ENCODE data around the gene ACSL6.

The ACSL6 gene

GRCh38 chr5:132001647-132002561 is 9.6 kb downstream of the ACSL6 start:
- no peak overlapping the region for H3K27ac ChIP-seq (ENCODE audit: low read length)
- H3K27me3 ChIP-seq (ENCODE audit: insufficient read depth, low read length): peaks cover 5% of the 10 kb centered on the region
- no peaks in the 10 kb centered on the region for H3K9me3 ChIP-seq (ENCODE audit: insufficient read depth, low read depth, low read length)
- H3K4me1 ChIP-seq (ENCODE audit: insufficient read depth, low read length): peaks cover 23% of the 10 kb centered on the region
- no peaks in the 10 kb centered on the region for H3K36me3 ChIP-seq (ENCODE audit: insufficient read depth, low read depth, low read length)
- H3K9ac ChIP-seq (ENCODE audit: low read depth, low read length): no peak overlapping the region
- H3K4me3 ChIP-seq (ENCODE audit: low read length): no peak overlapping the region

GRCh38 chr5:132000677-132001453 is 10.6 kb downstream of the ACSL6 start:
- Histone ChIP-seq H3K9me3 (ENCODE audit: insufficient read depth, low read depth, low read length) (no peaks in the 10 kb centered on the region), H3K36me3 (ENCODE audit: insufficient read depth, low read depth, low read length) (no peaks in the 10 kb centered on the region), H3K27ac (ENCODE audit: low read length) (no peak overlapping the region), H3K4me3 (ENCODE audit: low read length) (no peak overlapping the region), H3K27me3 (ENCODE audit: insufficient read depth, low read length) (peaks cover 5% of the 10 kb centered on the region), H3K9ac (ENCODE audit: low read depth, low read length) (no peak overlapping the region), H3K4me1 (ENCODE audit: insufficient read depth, low read length) (peaks cover 23% of the 10 kb centered on the region)

- H3K27ac ChIP-seq (ENCODE audit: low read length): no peak overlapping the region
- H3K4me1 ChIP-seq (ENCODE audit: insufficient read depth, low read length): peaks cover 23% of the 10 kb centered on the region
- no peak overlapping the region for H3K9ac ChIP-seq (ENCODE audit: low read depth, low read length)
Observed at GRCh38 chr5:132000241-132000490, 11.3 kb downstream of the ACSL6 start.

GRCh38 chr5:131999441-132000240 is 11.8 kb downstream of the ACSL6 start:
- Histone ChIP-seq H3K27ac (ENCODE audit: low read length) (no peak overlapping the region), H3K9me3 (ENCODE audit: insufficient read depth, low read depth, low read length) (no peaks in the 10 kb centered on the region), H3K4me3 (ENCODE audit: low read length) (no peak overlapping the region), H3K27me3 (ENCODE audit: insufficient read depth, low read length) (peaks cover 5% of the 10 kb centered on the region), H3K4me1 (ENCODE audit: insufficient read depth, low read length) (peaks cover 23% of the 10 kb centered on the region), H3K36me3 (ENCODE audit: insufficient read depth, low read depth, low read length) (no peaks in the 10 kb centered on the region), H3K9ac (ENCODE audit: low read depth, low read length) (no peak overlapping the region)

More at GRCh38 chr5:132000241-132000490, 11.3 kb downstream of the ACSL6 start:
- Histone ChIP-seq H3K9me3 (ENCODE audit: insufficient read depth, low read depth, low read length) (no peaks in the 10 kb centered on the region), H3K27me3 (ENCODE audit: insufficient read depth, low read length) (peaks cover 5% of the 10 kb centered on the region), H3K4me3 (ENCODE audit: low read length) (no peak overlapping the region), H3K36me3 (ENCODE audit: insufficient read depth, low read depth, low read length) (no peaks in the 10 kb centered on the region)

GRCh38 chr5:131999041-131999440 is 12.4 kb downstream of the ACSL6 start:
- no peak overlapping the region for H3K4me3 ChIP-seq (ENCODE audit: low read length)
- H3K9ac ChIP-seq (ENCODE audit: low read depth, low read length): no peak overlapping the region
- no peaks in the 10 kb centered on the region for H3K36me3 ChIP-seq (ENCODE audit: insufficient read depth, low read depth, low read length)
- no peak overlapping the region for H3K27ac ChIP-seq (ENCODE audit: low read length)
- peaks cover 23% of the 10 kb centered on the region for H3K4me1 ChIP-seq (ENCODE audit: insufficient read depth, low read length)
- H3K27me3 ChIP-seq (ENCODE audit: insufficient read depth, low read length): peaks cover 5% of the 10 kb centered on the region
- H3K9me3 ChIP-seq (ENCODE audit: insufficient read depth, low read depth, low read length): no peaks in the 10 kb centered on the region

- Histone ChIP-seq H3K9ac (ENCODE audit: low read depth, low read length) (no peak overlapping the region), H3K27ac (ENCODE audit: low read length) (no peak overlapping the region), H3K4me1 (ENCODE audit: insufficient read depth, low read length) (peaks cover 20% of the 10 kb centered on the region), H3K9me3 (ENCODE audit: insufficient read depth, low read depth, low read length) (no peaks in the 10 kb centered on the region), H3K27me3 (ENCODE audit: insufficient read depth, low read length) (peaks cover 5% of the 10 kb centered on the region), H3K36me3 (ENCODE audit: insufficient read depth, low read depth, low read length) (no peaks in the 10 kb centered on the region), H3K4me3 (ENCODE audit: low read length) (no peak overlapping the region)
Observed at GRCh38 chr5:131998431-131999040, 12.9 kb downstream of the ACSL6 start.

GRCh38 chr5:131997727-131998117 is 13.7 kb downstream of the ACSL6 start:
- H3K36me3 ChIP-seq (ENCODE audit: insufficient read depth, low read depth, low read length): no peaks in the 10 kb centered on the region
- no peak overlapping the region for H3K9ac ChIP-seq (ENCODE audit: low read depth, low read length)
- no peaks in the 10 kb centered on the region for H3K9me3 ChIP-seq (ENCODE audit: insufficient read depth, low read depth, low read length)
- peaks cover 15% of the 10 kb centered on the region for H3K4me1 ChIP-seq (ENCODE audit: insufficient read depth, low read length)
- no peak overlapping the region for H3K4me3 ChIP-seq (ENCODE audit: low read length)
- peaks cover 5% of the 10 kb centered on the region for H3K27me3 ChIP-seq (ENCODE audit: insufficient read depth, low read length)
- no peak overlapping the region for H3K27ac ChIP-seq (ENCODE audit: low read length)

GRCh38 chr5:131997026-131997726 is 14.3 kb downstream of the ACSL6 start:
- Histone ChIP-seq H3K9ac (ENCODE audit: low read depth, low read length) (no peak overlapping the region), H3K9me3 (ENCODE audit: insufficient read depth, low read depth, low read length) (no peaks in the 10 kb centered on the region), H3K4me1 (ENCODE audit: insufficient read depth, low read length) (peaks cover 9% of the 10 kb centered on the region), H3K4me3 (ENCODE audit: low read length) (no peak overlapping the region), H3K36me3 (ENCODE audit: insufficient read depth, low read depth, low read length) (no peaks in the 10 kb centered on the region), H3K27ac (ENCODE audit: low read length) (no peak overlapping the region), H3K27me3 (ENCODE audit: insufficient read depth, low read length) (peaks cover 5% of the 10 kb centered on the region)

GRCh38 chr5:131996210-131997025 is 15.0 kb downstream of the ACSL6 start:
- Histone ChIP-seq H3K27me3 (ENCODE audit: insufficient read depth, low read length) (peaks cover 5% of the 10 kb centered on the region; the same call in 1 of the 2 replicates), H3K27ac (ENCODE audit: low read length) (no peak overlapping the region)

GRCh38 chr5:131994533-131995226 is 16.8 kb downstream of the ACSL6 start:
- peaks cover 3% of the 10 kb centered on the region; the same call in 1 of the 2 replicates for H3K4me1 ChIP-seq (ENCODE audit: insufficient read depth, low read length)
- no peak overlapping the region for H3K27ac ChIP-seq (ENCODE audit: low read length)
- H3K9me3 ChIP-seq (ENCODE audit: insufficient read depth, low read depth, low read length): no peaks in the 10 kb centered on the region
- H3K36me3 ChIP-seq (ENCODE audit: insufficient read depth, low read depth, low read length): no peaks in the 10 kb centered on the region
- no peaks in the 10 kb centered on the region for H3K27me3 ChIP-seq (ENCODE audit: insufficient read depth, low read length)
- H3K4me3 ChIP-seq (ENCODE audit: low read length): no peak overlapping the region
- no peak overlapping the region for H3K9ac ChIP-seq (ENCODE audit: low read depth, low read length)

More at GRCh38 chr5:131996210-131997025, 15.0 kb downstream of the ACSL6 start:
- no peak overlapping the region for H3K4me3 ChIP-seq (ENCODE audit: low read length)
- no peaks in the 10 kb centered on the region for H3K36me3 ChIP-seq (ENCODE audit: insufficient read depth, low read depth, low read length)
- H3K9me3 ChIP-seq (ENCODE audit: insufficient read depth, low read depth, low read length): no peaks in the 10 kb centered on the region
- peaks cover 3% of the 10 kb centered on the region; the same call in 1 of the 2 replicates for H3K4me1 ChIP-seq (ENCODE audit: insufficient read depth, low read length)
- H3K9ac ChIP-seq (ENCODE audit: low read depth, low read length): no peak overlapping the region

Data from iPS-20b (cell line).